Fibroblast of skin of back (primary cell): Measurements from ENCODE around the gene ESRP2.

ENCODE experiments used
- DNase-seq: peaks from one replicate; pipeline ENCODE4 v3.0.0-alpha.2; 2013

The ESRP2 gene

GRCh38 chr16:68263559-68264127 lies 27.7 kb upstream of the ESRP2 start:
- no peak for DNase-seq

GRCh38 chr16:68259007-68259825 lies 23.3 kb upstream of the ESRP2 start:
- DNase-seq: no peak

- peak; percentile 67 for DNase-seq
Measured at GRCh38 chr16:68257906-68258800, 22.2 kb upstream of the ESRP2 start.

DNA sequence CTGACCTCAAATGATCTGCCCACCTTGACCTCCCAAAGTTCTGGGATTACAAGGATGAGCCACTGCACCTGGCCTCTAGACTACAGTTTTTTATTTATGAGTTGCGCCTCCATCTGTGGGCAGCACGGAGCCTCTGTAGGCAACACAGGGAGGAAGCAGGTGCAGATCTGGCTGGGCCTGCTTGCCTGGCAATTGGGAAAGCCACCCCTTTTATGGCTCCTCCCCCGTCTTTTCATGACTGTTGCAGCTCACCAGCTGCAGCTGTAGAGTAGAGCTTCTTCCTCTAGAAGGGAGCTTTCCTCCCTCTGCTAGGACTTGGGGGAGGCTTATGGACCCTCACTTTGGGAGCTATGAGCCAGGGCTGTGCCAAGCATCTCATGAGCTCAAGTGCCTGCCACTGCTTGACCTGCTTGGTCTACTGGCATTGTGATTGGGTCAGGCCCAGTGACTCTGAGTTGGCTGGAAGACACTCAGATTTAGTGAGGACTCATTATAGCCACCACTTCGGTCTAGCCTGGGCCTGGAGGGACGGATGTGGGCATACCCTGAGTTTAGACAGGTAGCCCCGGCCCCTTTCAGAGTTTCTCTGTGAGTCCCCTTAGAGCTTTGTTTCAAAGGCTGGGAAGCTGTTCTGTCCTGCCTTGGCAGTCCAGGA lies 21.5 kb upstream of the ESRP2 start:
- DNase-seq: no peak

GRCh38 chr16:68255712-68256111 lies 19.8 kb upstream of the ESRP2 start:
- no peak for DNase-seq

DNA sequence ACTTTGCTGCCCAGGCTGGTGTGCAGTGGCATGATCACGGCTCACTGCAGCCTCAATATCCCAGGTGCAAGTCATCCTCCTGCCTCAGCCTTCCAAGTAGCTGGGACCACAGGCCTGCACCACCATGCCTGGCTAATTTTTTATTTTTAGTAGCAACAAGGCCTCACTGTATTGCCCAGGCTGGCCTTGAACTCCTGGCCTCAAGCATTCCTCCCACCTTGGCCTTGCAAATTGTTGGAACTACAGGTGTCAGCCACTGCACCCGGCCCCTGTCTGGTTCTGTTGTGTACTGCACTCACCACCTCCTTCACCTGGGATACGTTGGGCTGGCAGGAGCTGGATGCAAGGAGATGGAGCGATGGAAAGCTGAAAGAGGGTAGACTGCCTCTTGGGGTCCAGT lies 17.8 kb upstream of the ESRP2 start:
- DNase-seq: no peak

DNA sequence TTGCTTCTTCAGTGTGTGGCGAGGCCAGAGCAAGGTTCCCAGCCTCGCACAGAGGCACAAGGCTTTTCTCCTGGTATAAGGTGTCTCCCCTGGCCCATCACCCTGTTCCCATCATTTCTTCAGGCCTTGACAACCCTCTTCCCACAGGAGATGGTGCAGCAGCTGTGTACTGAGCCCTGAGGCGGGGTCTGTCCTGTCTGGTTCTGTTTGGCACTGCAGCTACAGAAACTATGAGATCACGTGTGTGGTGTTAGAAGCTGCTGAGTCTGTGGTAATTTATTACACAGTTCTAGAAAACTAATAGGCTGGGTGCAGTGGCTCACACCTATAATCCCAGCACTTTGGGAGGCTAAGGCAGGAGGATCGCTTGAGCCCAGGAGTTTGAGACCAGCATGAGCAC lies 16.5 kb upstream of the ESRP2 start:
- no peak for DNase-seq

- no peak for DNase-seq
Measured at GRCh38 chr16:68251832-68252231, 15.9 kb upstream of the ESRP2 start.

- no peak for DNase-seq
Measured at GRCh38 chr16:68250951-68251350, 15.0 kb upstream of the ESRP2 start.

DNA sequence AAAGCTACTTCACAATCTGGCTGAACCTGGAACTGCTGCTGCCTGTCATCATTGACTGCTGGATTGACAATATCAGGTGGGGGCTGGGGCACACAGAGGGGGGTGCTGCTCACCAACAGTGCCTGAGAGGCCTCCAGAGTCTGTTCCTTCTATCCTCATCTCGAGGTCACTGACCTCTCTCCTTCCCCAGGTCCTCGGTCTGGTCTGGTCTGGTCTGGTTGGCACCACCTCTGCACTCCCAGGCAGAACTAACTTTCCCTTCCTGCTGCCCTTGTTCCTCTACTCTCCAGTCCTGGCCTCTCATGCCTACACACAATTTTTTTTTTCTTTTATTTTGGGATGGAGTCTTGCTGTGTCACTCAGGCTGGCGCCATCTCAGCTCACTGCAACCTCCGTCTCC lies 13.4 kb upstream of the ESRP2 start:
- DNase-seq: no peak

- DNase-seq: no peak
Measured at GRCh38 chr16:68247932-68248331, 12.0 kb upstream of the ESRP2 start.

DNA sequence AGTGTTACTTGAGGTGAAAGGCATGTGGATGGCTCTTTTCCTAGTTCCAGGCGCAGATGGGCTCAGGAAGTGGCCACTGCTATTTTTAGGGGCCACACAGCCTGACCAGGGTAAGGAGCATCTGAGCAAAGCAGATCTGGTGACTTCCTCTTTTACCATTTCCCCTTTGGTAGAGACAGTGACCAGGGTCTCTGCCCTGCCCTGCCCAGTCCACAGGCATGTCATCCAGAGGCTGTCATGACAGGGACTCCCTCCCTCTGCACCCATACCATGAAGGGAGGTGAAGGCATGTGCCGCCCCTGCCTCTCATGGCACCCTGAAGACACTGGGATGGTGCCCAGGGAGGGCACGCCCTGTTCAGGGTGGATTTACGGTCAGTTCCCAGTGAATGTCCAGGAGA lies 11.5 kb upstream of the ESRP2 start:
- DNase-seq: no peak

DNA sequence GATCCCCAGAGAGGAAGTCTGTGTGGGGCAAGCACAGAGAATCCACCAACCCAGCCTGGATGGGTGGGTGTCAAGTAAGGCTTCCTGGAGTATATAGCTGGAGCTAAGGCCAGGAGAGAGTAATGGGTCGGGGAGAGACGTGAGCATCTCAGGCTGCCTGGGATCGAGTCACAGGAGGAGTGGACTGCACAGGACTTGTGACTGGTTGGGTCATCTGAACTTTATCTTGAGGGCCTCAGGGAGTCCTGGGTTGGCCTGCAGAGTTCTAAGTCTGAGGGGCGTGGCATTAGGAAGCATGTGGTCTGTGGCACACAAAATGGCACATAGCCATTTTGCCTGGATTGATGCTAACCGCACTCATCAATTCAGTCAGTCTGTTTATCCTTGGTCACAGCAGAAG lies 10.7 kb upstream of the ESRP2 start:
- DNase-seq: no peak

DNA sequence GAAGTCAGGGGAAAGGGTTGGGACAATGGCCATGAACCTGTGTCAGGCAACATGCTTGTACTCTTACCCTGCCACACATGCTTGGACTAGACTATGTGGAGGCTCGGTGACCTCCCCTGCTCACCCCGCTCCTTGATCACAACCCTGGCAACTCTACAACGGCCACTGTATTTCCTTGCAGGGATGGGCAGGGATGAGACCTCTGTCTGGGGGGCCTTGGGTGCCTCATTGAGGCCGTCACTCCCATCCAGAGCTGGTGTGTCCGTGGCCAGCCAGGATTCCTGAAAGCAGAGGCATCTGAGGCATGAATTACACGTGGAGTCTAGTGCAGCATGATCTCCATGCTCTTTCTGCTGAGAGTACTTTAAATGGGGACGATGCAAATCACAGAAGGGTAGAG lies 10.2 kb upstream of the ESRP2 start:
- no peak for DNase-seq

- DNase-seq: peak; percentile 95
Measured at GRCh38 chr16:68244903-68245853, 9.3 kb upstream of the ESRP2 start, which contains the start of gene PLA2G15. Gene PLA2G15, plus strand, starts transcription at chr16:68245373. Its CDS starts 54 bp downstream, at chr16:68245427.

DNA sequence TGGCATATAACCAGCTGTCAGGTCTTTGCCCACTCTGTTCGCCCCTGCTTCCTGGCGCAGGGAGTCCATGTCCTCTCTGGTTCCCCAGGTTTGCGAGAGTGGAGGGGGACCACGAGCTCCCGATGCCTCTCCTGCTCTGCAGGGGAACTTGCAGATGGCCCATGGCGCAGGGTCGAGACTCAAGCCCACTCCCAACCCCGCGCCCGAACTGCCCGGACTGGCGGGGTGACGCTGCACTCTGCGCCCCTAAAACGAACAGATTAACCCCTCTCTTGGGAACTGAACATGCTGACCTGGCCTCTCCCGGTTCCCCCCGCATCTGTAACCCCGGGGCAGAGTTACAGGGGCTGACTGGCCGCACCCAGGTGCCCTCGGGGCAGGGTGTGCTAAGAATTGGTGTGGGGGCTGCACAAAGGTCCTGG lies 8.6 kb upstream of the ESRP2 start:
- DNase-seq: no peak

DNA sequence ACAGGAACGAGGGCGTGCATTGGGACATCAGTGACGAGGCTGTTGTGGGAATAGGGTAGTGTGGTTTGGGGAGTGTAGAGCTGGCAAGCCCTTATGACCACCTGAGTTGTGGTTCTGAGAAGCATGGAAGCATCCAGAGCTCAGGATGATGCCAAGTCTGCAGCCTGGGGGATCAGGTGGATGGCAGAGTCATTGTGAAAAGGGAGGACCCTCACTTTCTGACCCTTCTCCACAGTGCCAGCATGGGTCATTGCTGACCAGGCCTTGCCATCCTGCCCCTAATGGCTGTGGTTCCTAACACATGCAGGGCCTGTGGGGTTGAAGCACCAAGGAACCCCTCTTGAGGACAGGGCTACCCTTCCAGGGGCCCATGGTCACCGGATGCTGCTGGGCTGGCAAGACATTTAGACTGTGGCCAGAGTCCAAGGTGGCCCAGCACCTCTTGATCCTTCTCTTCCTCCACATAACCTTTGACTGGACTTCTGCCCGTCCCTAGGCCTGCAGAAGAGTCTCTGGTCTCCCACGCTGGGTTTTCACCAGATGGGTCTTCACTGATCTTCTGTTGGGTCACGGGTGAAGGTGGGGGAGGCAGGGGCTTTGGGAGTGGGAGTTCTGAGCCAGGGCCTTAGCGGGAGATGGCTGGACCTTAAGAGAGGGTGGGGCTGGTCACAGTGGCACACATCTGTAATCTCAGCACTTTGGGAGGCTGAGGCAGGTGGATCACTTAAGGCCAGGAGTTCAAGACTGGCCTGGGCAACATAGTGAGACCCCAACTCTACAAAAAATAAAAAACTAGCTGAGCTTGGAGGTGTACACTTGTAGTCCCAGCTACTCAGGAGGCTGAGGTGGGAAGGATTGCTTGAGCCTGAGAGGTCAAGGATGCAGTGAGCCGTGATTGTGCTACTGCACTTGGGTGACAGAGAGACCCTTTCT lies 7.3 kb upstream of the ESRP2 start:
- DNase-seq: no peak

GRCh38 chr16:68242085-68242484 lies 6.2 kb upstream of the ESRP2 start:
- no peak for DNase-seq

DNA sequence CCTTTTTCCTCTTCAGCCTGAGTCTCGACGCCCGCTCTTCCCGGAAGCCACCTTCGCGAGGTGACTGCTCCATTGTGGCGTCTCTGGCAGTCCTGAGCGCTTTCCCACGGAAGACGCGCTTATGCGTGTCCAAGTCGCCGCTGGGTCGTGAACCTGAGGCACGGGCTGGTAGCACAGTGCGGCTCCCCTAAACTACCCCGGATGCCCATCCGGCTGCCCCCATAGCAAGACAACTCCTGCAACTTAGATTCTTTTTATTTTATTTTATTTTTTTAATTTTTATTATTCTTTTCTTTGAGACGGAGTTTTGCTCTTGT lies 2.1 kb upstream of the ESRP2 start:
- no peak for DNase-seq

- peak; percentile 97 for DNase-seq
Measured at GRCh38 chr16:68237243-68238028, 1.5 kb upstream of the ESRP2 start.
